GM18868 (cell line): ENCODE measurements around the gene MOSMO.

ENCODE experiments used
- ATAC-seq: cut with Tn5 transposase; IDR thresholded peaks from one replicate; pipeline ENCODE4 v1.9.1; 2021; ENCODE audit warnings: mild to moderate bottlenecking, moderate library complexity; ENCODE audit not compliant: unreplicated experiment

MOSMO gene

GRCh38 chr16:22007509-22008214, at the start of gene MOSMO:
TSS of gene MOSMO (plus strand) at chr16:22008111. CDS start at chr16:22008302, 191 bp downstream.
- ATAC-seq: peak; percentile 64

- ATAC-seq: no peak
Observed at GRCh38 chr16:21959050-21959449, 48.9 kb upstream of the MOSMO start.

GRCh38 chr16:21962475-21962874, 45.4 kb upstream of the MOSMO start:
- ATAC-seq: no peak

GRCh38 chr16:21963887-21964286, 44.0 kb upstream of the MOSMO start:
- ATAC-seq: no peak

- ATAC-seq: no peak
Observed at GRCh38 chr16:21964353-21964752, 43.6 kb upstream of the MOSMO start.

- ATAC-seq: no peak
Observed at GRCh38 chr16:21971856-21972255, 36.1 kb upstream of the MOSMO start.

GRCh38 chr16:21973945-21974344, 34.0 kb upstream of the MOSMO start:
- ATAC-seq: no peak

GRCh38 chr16:21980032-21980431, 27.9 kb upstream of the MOSMO start:
- ATAC-seq: no peak

- no peak for ATAC-seq
Observed at GRCh38 chr16:21982108-21982507, 25.8 kb upstream of the MOSMO start.

- no peak for ATAC-seq
Observed at GRCh38 chr16:21984062-21984461, 23.8 kb upstream of the MOSMO start.

- no peak for ATAC-seq
Observed at GRCh38 chr16:21985524-21985923, 22.4 kb upstream of the MOSMO start.

- no peak for ATAC-seq
Observed at GRCh38 chr16:21986692-21987246, 21.1 kb upstream of the MOSMO start.

GRCh38 chr16:21987498-21987897, 20.4 kb upstream of the MOSMO start:
- no peak for ATAC-seq

- no peak for ATAC-seq
Observed at GRCh38 chr16:21989133-21989532, 18.8 kb upstream of the MOSMO start.

- ATAC-seq: no peak
Observed at GRCh38 chr16:21989751-21990150, 18.2 kb upstream of the MOSMO start.

GRCh38 chr16:21990381-21990944, 17.4 kb upstream of the MOSMO start:
- ATAC-seq: no peak

GRCh38 chr16:21991621-21992020, 16.3 kb upstream of the MOSMO start:
- no peak for ATAC-seq

GRCh38 chr16:21994856-21995465, 12.9 kb upstream of the MOSMO start:
- no peak for ATAC-seq

GRCh38 chr16:21996923-21997696, 10.8 kb upstream of the MOSMO start:
- no peak for ATAC-seq

- no peak for ATAC-seq
Observed at GRCh38 chr16:21997697-21998480, 10.0 kb upstream of the MOSMO start.
